Measurements from ENCODE around the gene EPB41L1. TPM values are rescaled to one million over a fixed set of nuclear protein-coding genes. Genes with fewer than 3 reads are reported as not detected.

Gene EPB41L1
- total RNA-seq, 1 experiment from 2014 or later, result 42.1 TPM

DNA sequence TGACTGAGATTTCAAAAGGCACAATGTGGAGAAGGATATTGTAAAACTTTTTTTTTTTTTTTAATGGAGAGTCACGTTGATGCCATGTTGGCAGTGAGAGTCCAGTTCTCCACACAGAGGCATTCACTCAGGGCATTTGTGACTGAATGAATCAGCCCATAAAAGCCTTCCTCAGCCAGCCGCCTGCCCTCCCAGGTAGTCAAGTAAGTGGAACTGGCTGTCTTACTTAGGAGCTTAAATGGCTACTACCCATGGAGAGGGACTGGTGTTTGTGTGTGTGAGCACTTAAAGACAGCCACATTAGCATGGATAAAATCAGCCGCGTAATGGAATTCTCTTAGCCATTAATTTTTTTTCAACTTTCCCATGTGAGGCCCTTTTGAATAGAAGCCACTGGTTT is 94.3 kb downstream of the EPB41L1 start:
- H3K9me3 ChIP-seq (ENCODE audit: control insufficient read depth in 1 of 2, insufficient read depth in 1 of 2, low read depth in 1 of 2, low read length in 2 of 2), result no peaks in the 10 kb centered on the region
- TF ChIP-seq EZH2phosphoT487 (IDR thresholded peaks at IDR 0.05; ENCODE audit: borderline replicate concordance) (no peak), YY1 (IDR thresholded peaks at IDR 0.05; ENCODE audit: extremely low read depth, insufficient replicate concordance, low read depth, low read length) (no peak), ATF3 (IDR thresholded peaks at IDR 0.05) (no peak), ZFX (IDR thresholded peaks at IDR 0.05) (no peak), SRF (IDR thresholded peaks at IDR 0.05; ENCODE audit: low read depth) (no peak)
- TF ChIP-seq, protein P1, sequence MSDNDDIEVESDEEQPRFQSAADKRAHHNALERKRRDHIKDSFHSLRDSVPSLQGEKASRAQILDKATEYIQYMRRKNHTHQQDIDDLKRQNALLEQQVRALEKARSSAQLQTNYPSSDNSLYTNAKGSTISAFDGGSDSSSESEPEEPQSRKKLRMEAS (IDR thresholded peaks at IDR 0.05), result no peak
- no TSS peak for BruUV-seq (replicated peaks)
- CTCF ChIA-PET, result no interaction called here
- no peaks in the 10 kb centered on the region for H3K9me2 ChIP-seq (ENCODE audit: insufficient read depth)
- H2AFZ ChIP-seq (ENCODE audit: low read depth, low read length, poor library complexity, severe bottlenecking), result no peak overlapping the region
- no peak overlapping the region for H3K27ac ChIP-seq (ENCODE audit: low read depth, low read length)
- peaks cover 45% of the 10 kb centered on the region for H3K79me2 ChIP-seq (ENCODE audit: insufficient read depth, low read length)
- no peaks in the 10 kb centered on the region for H3K4me1 ChIP-seq (ENCODE audit: control insufficient read depth in 1 of 2, insufficient read depth in 2 of 2, low read length in 2 of 2)
- H3K4me2 ChIP-seq (ENCODE audit: low read length), result no peak overlapping the region
- intact Hi-C loops (cut with micrococcal nuclease), result no loop called here
- no peaks in the 10 kb centered on the region; the same call in 1 of the 2 replicates for H4K20me1 ChIP-seq (ENCODE audit: insufficient read depth)
- H3K36me3 ChIP-seq (ENCODE audit: control insufficient read depth in 1 of 2, insufficient read depth in 2 of 2, low read length in 2 of 2), result peaks cover 46 to 47% of the 10 kb centered on the region in 2 experiments; a peak in 3 of 4 replicates
- RAD21 ChIA-PET (ENCODE audit: low non-redundant PET in 1 of 2, low total read pairs in 2 of 2, uncharacterized antibody in 2 of 2, unreplicated experiment in 2 of 2), result no interaction called here
- no peak overlapping the region for H3K9ac ChIP-seq (ENCODE audit: low read length)
- no peak overlapping the region for H3K4me3 ChIP-seq (replicated peaks in 1 of 2; ENCODE audit: low read depth in 1 of 2, low read length in 2 of 2)
- H3K27me3 ChIP-seq (ENCODE audit: insufficient read depth, low read length), result no peaks in the 10 kb centered on the region
- POLR2A ChIA-PET, result no interaction called here
- DNase-seq (ENCODE audit: low read depth, low spot score) (no peak), ATAC-seq (no peak)

GRCh38 chr20:36249450-36249849 is 94.9 kb downstream of the EPB41L1 start:
- no peak overlapping the region for H2AFZ ChIP-seq (ENCODE audit: low read depth, low read length, poor library complexity, severe bottlenecking)
- ATAC-seq (no peak), DNase-seq (ENCODE audit: low read depth, low spot score) (no peak)
- CTCF ChIA-PET, result no interaction called here
- RAD21 ChIA-PET (ENCODE audit: low non-redundant PET in 1 of 2, low total read pairs in 2 of 2, uncharacterized antibody in 2 of 2, unreplicated experiment in 2 of 2), result no interaction called here
- POLR2A ChIA-PET, result no interaction called here
- intact Hi-C loops (cut with micrococcal nuclease), result no loop called here
- H3K27ac ChIP-seq (ENCODE audit: low read depth, low read length), result no peak overlapping the region
- no peak overlapping the region for H3K4me2 ChIP-seq (ENCODE audit: low read length)
- H3K27me3 ChIP-seq (ENCODE audit: insufficient read depth, low read length), result no peaks in the 10 kb centered on the region
- TF ChIP-seq CBX3 (IDR thresholded peaks at IDR 0.05; ENCODE audit: low read depth) (no peak), SRF (IDR thresholded peaks at IDR 0.05; ENCODE audit: low read depth) (no peak), POLR2A (IDR thresholded peaks at IDR 0.05; ENCODE audit: borderline replicate concordance, extremely low read depth, insufficient read depth, insufficient read length) (no peak), FOSL1 (IDR thresholded peaks at IDR 0.05; ENCODE audit: low read depth) (no peak), ELF1 (IDR thresholded peaks at IDR 0.05; ENCODE audit: borderline replicate concordance, low read depth) (no peak), EZH2 (IDR thresholded peaks at IDR 0.05) (no peak)
- no peaks in the 10 kb centered on the region for H3K4me1 ChIP-seq (ENCODE audit: control insufficient read depth in 1 of 2, insufficient read depth in 2 of 2, low read length in 2 of 2)
- H4K20me1 ChIP-seq (ENCODE audit: insufficient read depth), result no peaks in the 10 kb centered on the region; the same call in 1 of the 2 replicates
- no peak overlapping the region for H3K9ac ChIP-seq (ENCODE audit: low read length)
- H3K79me2 ChIP-seq (ENCODE audit: insufficient read depth, low read length), result peaks cover 43% of the 10 kb centered on the region
- peaks cover 41 to 43% of the 10 kb centered on the region in 2 experiments; a peak in 3 of 4 replicates for H3K36me3 ChIP-seq (ENCODE audit: control insufficient read depth in 1 of 2, insufficient read depth in 2 of 2, low read length in 2 of 2)
- no peaks in the 10 kb centered on the region for H3K9me2 ChIP-seq (ENCODE audit: insufficient read depth)
- BruUV-seq (replicated peaks), result no TSS peak
- H3K4me3 ChIP-seq (replicated peaks in 1 of 2; ENCODE audit: low read depth in 1 of 2, low read length in 2 of 2), result no peak overlapping the region
- no peaks in the 10 kb centered on the region for H3K9me3 ChIP-seq (ENCODE audit: control insufficient read depth in 1 of 2, insufficient read depth in 1 of 2, low read depth in 1 of 2, low read length in 2 of 2)
